Activated T-cell treated with anti-CD3 and anti-CD28 coated beads for 4 hours (primary cell): ENCODE measurements around the gene NCAN.
"Not testable (repeated sequence)": the region's sequence is repeated elsewhere in the genome, so short reads cannot be mapped to it uniquely, and the experiment has no call there.

Source experiments
- DNase-seq: peaks from one replicate; pipeline ENCODE4 v3.0.0-alpha.2; 2020

The NCAN gene

DNA sequence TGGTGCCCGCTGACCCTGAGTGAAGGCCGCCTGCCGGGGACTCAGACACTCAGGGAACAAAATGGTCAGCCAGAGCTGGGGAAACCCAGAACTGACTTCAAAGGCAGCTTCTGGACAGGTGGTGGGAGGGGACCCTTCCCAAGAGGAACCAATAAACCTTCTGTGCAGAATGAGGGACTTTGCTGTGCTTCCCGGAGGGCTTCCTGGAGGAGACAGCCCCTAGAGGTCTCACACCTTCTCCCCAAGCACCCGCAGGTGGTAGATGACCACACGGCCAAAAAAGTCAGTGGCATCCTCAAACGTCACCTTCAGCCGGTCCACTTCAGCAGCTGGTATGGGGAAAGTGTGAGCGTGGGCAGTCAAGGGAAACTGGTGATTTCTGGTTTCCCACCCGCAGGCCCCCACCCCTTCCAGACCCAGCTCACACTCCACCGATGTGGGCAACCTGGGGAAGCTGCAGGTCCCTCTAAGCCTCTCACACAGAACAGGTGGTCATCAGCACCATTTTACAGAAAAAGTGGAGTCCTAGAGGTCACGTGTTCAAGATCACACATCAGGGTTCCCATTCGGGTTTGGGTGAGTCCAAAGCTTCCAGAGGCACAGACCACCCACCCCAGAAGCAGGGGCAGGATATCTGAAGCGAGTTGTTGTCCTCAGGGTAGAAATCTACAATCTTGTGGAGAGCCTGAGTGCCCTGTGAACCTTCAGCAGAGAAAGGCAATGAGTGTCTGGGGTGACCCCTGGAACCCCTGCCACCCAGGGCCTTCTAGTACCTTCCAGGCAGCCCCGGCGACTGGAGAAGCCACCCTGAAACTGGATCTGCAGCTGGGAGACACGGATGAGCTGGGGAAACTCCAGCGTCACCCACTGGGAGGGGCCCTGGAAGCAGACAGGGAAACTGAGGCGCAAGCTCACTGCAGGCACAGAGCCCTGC lies 9.8 kb upstream of the NCAN start:
- DNase-seq = no peak

DNA sequence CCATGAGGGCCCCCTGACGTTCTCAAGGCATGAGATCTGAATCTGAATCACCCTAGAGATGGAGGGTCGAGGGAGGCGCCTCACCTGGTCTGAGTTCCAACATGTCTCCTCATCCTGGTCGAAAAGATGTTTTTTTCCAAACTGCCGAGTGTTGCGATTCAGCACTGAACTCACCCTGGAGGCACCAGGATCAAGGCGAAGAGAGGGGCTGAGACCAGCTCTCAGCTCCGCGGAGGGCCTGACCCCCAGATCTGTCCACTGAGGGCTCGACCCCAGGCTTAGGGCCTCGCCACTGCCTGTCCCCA lies 9.1 kb upstream of the NCAN start:
- no peak for DNase-seq

GRCh38 chr19:19203012-19203856 lies 8.5 kb upstream of the NCAN start, which contains the start of gene NR2C2AP:
TSS of gene NR2C2AP (minus strand) at chr19:19203414. CDS start at chr19:19203060, 354 bp downstream.
- peak; percentile 89 for DNase-seq

- no peak for DNase-seq
Observed at GRCh38 chr19:19204181-19204580, 7.6 kb upstream of the NCAN start.

DNA sequence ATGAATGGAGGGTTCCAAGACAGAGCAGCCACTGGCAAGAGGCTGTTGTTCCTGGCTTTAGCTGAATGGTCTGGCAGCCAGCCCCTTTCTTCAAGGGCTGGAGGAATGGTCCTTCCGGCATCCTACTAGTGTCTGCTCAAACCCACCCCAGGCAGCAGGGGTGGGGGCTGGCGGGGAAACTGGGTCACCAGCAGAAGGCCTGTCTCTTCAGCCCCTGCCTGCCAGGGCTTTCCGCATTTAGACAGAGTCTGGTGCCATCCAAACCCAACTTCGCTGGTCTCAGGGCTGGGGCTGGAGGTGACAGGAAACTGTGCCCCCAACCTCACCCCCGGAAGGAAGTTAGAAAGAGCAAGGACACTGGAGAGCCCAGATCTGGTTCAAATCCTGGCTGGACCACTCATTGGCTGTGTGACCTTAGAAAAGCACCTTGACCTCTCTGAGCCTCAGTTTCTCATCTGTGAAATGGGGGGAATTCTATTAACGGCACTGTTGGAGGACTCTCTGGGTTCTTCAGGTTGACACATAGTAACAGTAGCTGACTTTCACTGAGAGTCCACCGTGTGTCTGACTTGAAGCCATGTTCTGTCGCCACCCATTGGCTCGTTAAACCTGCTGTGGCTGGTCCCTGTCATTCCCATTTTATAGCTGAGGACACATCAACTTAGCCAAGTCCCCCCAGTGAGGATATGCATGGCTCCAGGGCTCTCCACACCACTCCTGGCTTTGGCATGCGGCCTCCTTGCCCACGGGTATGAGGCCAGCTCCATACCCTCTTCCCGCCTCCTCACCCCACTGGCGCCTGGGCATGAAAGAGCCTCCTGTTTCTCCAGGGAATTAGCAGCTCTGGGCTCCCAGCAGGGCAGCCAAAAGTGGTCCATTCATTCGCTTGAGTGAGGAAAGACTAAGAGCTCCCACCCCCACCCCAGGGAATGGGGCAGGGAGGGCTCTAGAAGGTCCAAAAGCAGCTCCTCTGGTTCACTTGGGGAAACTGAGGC lies 6.0 kb upstream of the NCAN start:
- DNase-seq = no peak

- no peak for DNase-seq
Observed at GRCh38 chr19:19206938-19207337, 4.8 kb upstream of the NCAN start.

DNA sequence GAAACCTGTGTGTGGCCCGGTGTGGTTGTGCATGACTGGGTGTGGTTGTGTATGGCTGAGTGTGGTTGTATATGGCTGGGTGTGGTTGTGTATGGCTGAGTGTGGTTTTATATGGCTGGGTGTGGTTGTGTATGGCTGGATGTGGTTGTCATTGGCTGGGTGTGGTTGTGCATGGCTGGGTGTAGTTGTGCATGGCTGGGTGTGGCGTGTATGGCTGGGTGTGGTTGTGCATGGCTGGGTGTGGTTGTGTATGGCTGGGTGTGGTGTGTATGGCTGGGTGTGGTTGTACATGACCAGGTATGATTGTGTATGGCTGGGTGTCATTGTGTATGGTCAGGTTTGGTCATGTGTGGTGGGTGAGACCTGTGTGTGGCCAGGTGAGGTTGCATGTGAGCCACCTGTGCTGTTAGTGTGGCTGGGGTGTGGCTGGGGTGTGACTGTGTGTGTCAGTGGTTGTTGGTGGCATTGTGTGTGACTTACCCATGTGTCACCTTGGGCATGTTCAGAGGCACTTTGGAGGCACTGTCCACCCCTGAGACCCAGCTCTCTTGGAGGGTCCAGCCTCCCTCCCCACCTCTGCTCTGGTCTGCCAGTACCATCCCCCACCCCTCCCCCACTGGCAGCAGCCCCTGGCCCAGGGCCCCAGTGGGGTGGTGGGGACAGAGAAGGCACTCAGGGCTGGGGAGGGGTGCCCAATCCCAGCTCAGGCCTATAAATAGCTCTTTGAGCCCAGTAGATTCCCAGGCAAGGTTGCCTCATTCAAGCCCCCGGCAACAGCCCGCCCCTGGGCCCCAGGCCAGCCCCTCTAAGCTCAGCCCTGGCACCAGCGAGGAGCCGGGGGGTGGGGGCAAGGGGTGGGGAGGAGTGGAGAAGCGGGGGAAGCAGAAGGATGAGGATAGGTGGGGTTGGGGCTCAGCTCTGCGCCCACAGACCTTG lies 3.9 kb upstream of the NCAN start:
- DNase-seq = no peak

- no peak for DNase-seq
Observed at GRCh38 chr19:19209372-19209771, 2.4 kb upstream of the NCAN start.

- no peak for DNase-seq
Observed at GRCh38 chr19:19212916-19213315, 1.2 kb downstream of the NCAN start.

DNA sequence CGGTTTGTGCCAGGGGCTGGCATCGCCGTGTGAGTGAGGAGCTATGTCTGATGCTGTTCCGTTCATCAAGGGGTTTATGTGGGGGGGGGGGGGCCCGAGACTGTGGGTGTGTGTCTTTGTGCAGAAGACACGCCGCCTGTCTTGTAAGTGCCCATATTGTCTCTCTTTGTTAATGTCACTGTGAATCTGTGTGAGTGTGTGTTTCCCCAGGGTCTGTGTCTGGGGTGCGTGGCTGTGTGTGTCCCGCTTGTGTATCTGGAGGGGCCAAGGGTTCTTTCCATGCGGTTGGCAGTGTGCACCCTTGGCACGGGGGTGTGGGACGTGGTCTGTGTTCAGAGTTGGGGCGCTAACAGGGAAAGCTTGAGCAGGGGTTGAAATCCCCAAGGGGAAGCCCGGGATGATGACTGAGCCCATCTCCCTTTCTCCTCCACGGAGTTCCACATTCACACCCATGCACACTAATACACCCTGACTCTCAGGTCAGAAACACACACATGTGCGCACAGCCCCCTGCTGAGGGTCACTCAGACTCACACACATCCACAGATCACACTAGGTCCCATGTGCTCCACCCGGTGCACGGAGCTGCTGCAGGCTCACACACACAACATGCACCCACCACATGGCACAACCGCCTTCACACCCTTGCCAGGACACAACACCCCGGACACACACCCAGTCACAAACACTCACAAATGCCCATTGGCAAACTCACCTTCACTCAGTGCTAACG lies 1.8 kb downstream of the NCAN start:
- DNase-seq = no peak

- no peak for DNase-seq
Observed at GRCh38 chr19:19214159-19214490, 2.4 kb downstream of the NCAN start.

DNA sequence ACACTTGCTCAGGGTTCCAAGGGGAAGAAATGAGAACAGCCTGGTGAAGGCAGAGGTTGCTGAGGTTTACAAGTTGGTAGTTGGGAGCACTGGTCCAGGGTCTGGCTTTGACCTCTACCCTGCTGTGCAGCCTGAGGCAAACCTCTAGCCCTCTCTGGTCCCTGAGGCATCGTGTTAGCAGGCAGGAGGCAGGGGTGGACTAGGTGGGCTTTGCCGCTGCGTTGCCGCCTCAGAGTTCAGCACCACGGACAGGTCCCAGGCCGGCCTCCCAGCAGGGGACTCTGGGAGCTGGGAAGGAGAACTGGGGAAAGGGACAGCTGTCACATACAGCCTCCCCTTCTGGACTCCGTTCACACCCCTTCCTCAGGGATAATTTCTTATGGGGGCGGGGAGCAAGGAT lies 3.1 kb downstream of the NCAN start:
- no peak for DNase-seq

GRCh38 chr19:19215792-19216191 lies 4.0 kb downstream of the NCAN start:
- DNase-seq = no peak

DNA sequence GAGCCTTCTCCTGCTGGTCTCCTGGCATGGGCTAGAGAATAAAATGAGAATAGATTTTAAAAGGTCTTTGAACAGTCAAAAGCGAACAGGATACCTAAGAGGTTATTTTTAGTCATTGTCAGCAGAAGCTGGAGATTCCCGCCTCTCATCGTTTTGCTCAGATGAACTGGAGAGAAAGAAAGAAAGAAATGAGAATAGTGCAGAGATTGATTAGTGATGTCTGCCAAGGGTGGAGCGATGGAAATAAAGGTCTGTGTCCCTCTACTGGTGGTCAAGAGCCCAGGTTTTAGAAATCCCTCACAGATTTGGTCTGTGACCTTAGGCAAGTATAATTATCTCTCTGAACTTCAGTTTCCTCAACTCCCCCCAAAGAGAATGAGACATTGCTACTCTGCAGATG lies 5.3 kb downstream of the NCAN start:
- DNase-seq = no peak

GRCh38 chr19:19218911-19219310 lies 7.2 kb downstream of the NCAN start:
- DNase-seq = no peak

DNA sequence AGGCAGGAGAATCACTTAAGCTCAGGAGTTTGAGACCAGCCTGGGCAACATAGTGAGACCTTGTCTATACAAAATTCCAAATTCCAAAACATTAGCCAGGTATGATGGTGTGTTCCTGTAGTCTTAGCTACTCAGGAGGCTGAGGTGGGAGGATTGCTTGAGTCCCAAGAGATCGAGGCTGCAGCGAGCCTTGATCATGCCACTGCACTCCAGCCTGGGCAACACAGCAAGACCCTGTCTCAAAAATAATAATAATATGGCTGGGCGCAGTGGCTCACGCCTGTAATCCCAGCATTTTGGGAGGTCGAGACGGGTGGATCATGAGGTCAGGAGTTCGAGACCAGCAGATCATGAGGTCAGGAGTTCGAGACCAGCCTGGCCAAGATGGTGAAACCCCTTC lies 9.2 kb downstream of the NCAN start:
- DNase-seq = not testable (repeated sequence)

DNA sequence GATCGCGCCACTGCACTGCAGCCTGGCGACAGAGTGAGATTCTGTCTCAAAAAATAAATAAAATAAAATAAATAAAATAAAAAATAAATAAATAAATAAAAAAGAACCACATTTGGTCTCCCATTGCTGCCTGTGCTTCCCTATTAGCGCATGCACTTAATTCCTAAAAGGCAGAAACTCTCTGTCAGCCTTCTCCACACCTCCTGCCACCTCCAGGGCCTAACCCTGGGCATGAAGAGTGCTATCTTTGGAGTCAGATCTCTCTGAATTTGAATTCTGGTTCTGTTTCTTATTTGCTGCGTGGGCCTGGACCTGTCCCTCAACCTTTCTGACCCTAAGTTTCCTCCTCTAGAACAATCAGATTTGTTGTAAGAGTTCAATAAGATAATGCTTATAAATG lies 11.3 kb downstream of the NCAN start:
- no peak for DNase-seq

- DNase-seq = no peak
Observed at GRCh38 chr19:19223636-19224035, 11.9 kb downstream of the NCAN start.

GRCh38 chr19:19224150-19224851 lies 12.5 kb downstream of the NCAN start:
- no peak for DNase-seq

DNA sequence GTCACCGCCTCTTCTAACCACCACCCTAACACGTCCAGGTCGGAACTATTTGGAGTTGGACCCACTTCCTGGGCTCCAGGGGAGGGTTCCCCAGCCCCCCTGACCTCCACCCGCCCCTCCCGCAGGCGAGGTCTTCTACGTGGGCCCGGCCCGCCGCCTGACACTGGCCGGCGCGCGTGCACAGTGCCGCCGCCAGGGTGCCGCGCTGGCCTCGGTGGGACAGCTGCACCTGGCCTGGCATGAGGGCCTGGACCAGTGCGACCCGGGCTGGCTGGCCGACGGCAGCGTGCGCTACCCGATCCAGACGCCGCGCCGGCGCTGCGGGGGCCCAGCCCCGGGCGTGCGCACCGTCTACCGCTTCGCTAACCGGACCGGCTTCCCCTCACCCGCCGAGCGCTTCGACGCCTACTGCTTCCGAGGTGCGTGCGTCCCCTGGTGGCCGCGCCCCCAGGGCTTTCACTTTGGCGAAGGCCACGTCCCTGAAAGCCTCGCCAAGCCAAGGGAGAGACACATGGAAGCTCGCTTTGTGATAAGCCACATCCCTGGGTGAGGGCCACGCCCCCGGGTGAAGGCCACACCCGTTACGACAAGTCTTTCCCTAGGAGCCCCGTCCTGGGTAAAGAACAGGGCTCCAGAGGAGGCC lies 13.2 kb downstream of the NCAN start:
- peak; percentile 70 for DNase-seq
